ENCODE measurements around the gene CACNA1C.

The CACNA1C gene

DNA sequence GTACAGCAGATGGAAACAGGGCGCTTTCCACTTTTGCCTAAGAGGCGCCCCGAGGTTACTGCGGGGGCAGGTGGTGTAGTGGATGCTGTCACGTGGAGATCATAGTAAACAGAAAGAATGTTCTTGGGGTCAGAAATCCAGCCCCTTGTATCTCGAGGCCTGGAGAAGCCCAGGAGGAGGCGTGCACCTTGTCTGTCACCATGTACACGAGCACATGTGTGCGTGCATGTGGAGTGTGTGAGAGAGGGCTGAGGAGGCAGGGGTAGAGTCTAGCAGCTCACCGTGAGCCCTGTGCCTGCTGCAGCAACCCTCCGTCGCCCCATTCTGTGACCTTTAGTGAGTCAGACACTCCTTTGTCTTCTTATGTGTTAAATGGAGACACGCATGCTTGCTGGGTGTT lies 59.0 kb downstream of the CACNA1C start:
- H3K36me3 ChIP-seq (ENCODE audit: insufficient read depth, low read length): no peaks in the 10 kb centered on the region
- no peaks in the 10 kb centered on the region for H3K27me3 ChIP-seq (ENCODE audit: insufficient read depth, low read length, poor library complexity)
- ATAC-seq (ENCODE audit: insufficient read depth, low read depth) (no peak), DNase-seq (no peak)
- H3K4me2 ChIP-seq (ENCODE audit: insufficient read depth, low read length): no peak overlapping the region
- H3K4me1 ChIP-seq (ENCODE audit: insufficient read depth, low read length): no peaks in the 10 kb centered on the region
- no peaks in the 10 kb centered on the region for H3K79me2 ChIP-seq (ENCODE audit: insufficient read depth, low read length)
- H3K27ac ChIP-seq (ENCODE audit: low read length): no peak overlapping the region
- no peak overlapping the region for H2AFZ ChIP-seq (ENCODE audit: low read depth, low read length)
- TF ChIP-seq, protein P1, sequence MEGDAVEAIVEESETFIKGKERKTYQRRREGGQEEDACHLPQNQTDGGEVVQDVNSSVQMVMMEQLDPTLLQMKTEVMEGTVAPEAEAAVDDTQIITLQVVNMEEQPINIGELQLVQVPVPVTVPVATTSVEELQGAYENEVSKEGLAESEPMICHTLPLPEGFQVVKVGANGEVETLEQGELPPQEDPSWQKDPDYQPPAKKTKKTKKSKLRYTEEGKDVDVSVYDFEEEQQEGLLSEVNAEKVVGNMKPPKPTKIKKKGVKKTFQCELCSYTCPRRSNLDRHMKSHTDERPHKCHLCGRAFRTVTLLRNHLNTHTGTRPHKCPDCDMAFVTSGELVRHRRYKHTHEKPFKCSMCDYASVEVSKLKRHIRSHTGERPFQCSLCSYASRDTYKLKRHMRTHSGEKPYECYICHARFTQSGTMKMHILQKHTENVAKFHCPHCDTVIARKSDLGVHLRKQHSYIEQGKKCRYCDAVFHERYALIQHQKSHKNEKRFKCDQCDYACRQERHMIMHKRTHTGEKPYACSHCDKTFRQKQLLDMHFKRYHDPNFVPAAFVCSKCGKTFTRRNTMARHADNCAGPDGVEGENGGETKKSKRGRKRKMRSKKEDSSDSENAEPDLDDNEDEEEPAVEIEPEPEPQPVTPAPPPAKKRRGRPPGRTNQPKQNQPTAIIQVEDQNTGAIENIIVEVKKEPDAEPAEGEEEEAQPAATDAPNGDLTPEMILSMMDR (IDR thresholded peaks at IDR 0.05; ENCODE audit: borderline replicate concordance, extremely low read depth, low read length, poor library complexity, severe bottlenecking): no peak
- TF ChIP-seq EZH2 (IDR thresholded peaks at IDR 0.05; ENCODE audit: borderline replicate concordance, low read depth, low read length, severe bottlenecking): no peak
- no peaks in the 10 kb centered on the region for H3K9me3 ChIP-seq (ENCODE audit: insufficient read depth, low read length, severe bottlenecking)
- no peak overlapping the region for H3K9ac ChIP-seq (ENCODE audit: low read depth, low read length)
- H4K20me1 ChIP-seq (ENCODE audit: insufficient read depth, low read length): peaks cover 3% of the 10 kb centered on the region
- no peak overlapping the region for H3K4me3 ChIP-seq (ENCODE audit: low read depth in 1 of 2, low read length in 2 of 2)

DNA sequence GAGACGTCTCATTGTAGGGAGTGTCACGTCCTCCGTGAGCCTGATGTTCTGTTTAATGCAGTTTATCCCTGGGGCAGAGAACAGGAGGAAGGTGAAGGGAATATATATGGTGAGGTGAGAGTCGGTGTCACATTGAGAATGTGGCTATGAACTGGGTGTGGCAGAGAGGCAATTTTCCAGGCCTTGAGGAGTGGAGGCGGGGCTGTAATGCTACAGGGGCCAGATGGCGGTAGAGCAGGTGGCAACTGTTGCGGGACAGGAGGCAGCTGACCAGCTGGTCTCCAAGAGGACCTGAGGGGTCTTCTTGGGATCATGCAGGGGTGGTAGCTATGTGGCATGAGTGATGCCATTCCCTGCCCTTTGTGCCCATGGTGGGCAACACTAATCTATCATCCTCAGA lies 59.6 kb downstream of the CACNA1C start:
- H3K27ac ChIP-seq (ENCODE audit: low read length): no peak overlapping the region
- ATAC-seq (ENCODE audit: insufficient read depth, low read depth): no peak

DNA sequence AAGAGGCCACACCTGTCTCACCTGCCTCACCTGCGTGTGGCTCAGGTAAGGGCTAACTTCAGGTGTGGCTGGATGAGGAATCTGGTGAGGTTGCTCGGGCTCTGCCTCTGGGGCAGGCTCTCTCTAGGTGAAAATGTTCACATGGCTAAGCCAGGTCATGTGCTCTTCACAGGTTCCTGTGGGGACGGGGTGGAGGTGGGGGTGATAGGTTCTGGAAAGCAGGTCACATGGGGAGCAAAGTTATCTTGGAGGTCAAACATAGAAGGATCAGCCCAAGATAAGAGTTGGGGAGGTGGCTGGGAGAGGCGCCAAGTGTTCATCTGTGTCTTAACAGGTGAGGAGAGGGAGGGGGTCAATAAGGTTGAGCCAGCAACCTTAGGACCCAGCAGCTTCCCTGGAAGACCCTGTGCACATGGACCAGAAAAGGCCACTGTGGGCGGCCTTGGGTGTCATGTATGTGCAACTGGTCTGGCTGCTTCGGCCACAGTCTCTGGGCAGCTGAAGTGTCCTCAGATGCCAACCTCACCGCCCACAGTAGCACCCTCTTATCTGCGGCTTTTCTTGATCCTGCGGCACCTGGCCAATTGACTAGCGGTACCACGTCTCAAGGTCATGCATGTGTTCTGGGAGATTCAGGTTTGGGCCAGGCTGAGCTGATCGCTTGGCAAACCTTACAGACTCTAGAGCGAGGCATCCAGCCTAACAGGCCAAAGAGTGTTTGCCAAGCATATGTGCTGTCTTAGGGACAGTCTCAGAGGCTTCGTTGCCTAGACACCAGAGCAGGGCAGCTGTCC lies 60.5 kb downstream of the CACNA1C start:
- Histone ChIP-seq H3K36me3 (ENCODE audit: insufficient read depth, low read length) (no peaks in the 10 kb centered on the region), H3K4me1 (ENCODE audit: insufficient read depth, low read length) (no peaks in the 10 kb centered on the region), H3K27me3 (ENCODE audit: insufficient read depth, low read length, poor library complexity) (peaks cover 8% of the 10 kb centered on the region), H3K4me2 (ENCODE audit: insufficient read depth, low read length) (no peak overlapping the region), H3K9me3 (ENCODE audit: insufficient read depth, low read length, severe bottlenecking) (no peaks in the 10 kb centered on the region), H3K4me3 (ENCODE audit: low read depth in 1 of 2, low read length in 2 of 2) (no peak overlapping the region), H3K9ac (ENCODE audit: low read depth, low read length) (no peak overlapping the region), H3K79me2 (ENCODE audit: insufficient read depth, low read length) (no peaks in the 10 kb centered on the region), H3K27ac (ENCODE audit: low read length) (no peak overlapping the region), H2AFZ (ENCODE audit: low read depth, low read length) (no peak overlapping the region), H4K20me1 (ENCODE audit: insufficient read depth, low read length) (peaks cover 9% of the 10 kb centered on the region)
- ATAC-seq (ENCODE audit: insufficient read depth, low read depth) (no peak), DNase-seq (no peak)
- no peak for TF ChIP-seq EZH2 (IDR thresholded peaks at IDR 0.05; ENCODE audit: borderline replicate concordance, low read depth, low read length, severe bottlenecking)
- TF ChIP-seq, protein P1 (IDR thresholded peaks at IDR 0.05; ENCODE audit: borderline replicate concordance, extremely low read depth, low read length, poor library complexity, severe bottlenecking): no peak

More for the DNA sequence above, 59.6 kb downstream of the CACNA1C start:
- H3K4me2 ChIP-seq (ENCODE audit: insufficient read depth, low read length): no peak overlapping the region
- DNase-seq: no peak
- no peak overlapping the region for H3K4me3 ChIP-seq (ENCODE audit: low read depth in 1 of 2, low read length in 2 of 2)
- no peaks in the 10 kb centered on the region for H3K9me3 ChIP-seq (ENCODE audit: insufficient read depth, low read length, severe bottlenecking)
- H3K36me3 ChIP-seq (ENCODE audit: insufficient read depth, low read length): no peaks in the 10 kb centered on the region
- TF ChIP-seq EZH2 (IDR thresholded peaks at IDR 0.05; ENCODE audit: borderline replicate concordance, low read depth, low read length, severe bottlenecking): no peak
- TF ChIP-seq, protein P1 (IDR thresholded peaks at IDR 0.05; ENCODE audit: borderline replicate concordance, extremely low read depth, low read length, poor library complexity, severe bottlenecking): no peak
- H4K20me1 ChIP-seq (ENCODE audit: insufficient read depth, low read length): peaks cover 4% of the 10 kb centered on the region
- no peak overlapping the region for H3K9ac ChIP-seq (ENCODE audit: low read depth, low read length)
- peaks cover 1% of the 10 kb centered on the region for H3K27me3 ChIP-seq (ENCODE audit: insufficient read depth, low read length, poor library complexity)
- H2AFZ ChIP-seq (ENCODE audit: low read depth, low read length): no peak overlapping the region
- H3K4me1 ChIP-seq (ENCODE audit: insufficient read depth, low read length): no peaks in the 10 kb centered on the region
- H3K79me2 ChIP-seq (ENCODE audit: insufficient read depth, low read length): no peaks in the 10 kb centered on the region

Data from DND-41 (cell line).